Measurements from ENCODE around the gene SH3BP1. TPM values are rescaled to one million over a fixed set of nuclear protein-coding genes. Genes with fewer than 3 reads are reported as not detected.
"Not testable (repeated sequence)": the region's sequence is repeated elsewhere in the genome, so short reads cannot be mapped to it uniquely, and the experiment has no call there.

SH3BP1 gene
- total RNA-seq, result 0.82 TPM

DNA sequence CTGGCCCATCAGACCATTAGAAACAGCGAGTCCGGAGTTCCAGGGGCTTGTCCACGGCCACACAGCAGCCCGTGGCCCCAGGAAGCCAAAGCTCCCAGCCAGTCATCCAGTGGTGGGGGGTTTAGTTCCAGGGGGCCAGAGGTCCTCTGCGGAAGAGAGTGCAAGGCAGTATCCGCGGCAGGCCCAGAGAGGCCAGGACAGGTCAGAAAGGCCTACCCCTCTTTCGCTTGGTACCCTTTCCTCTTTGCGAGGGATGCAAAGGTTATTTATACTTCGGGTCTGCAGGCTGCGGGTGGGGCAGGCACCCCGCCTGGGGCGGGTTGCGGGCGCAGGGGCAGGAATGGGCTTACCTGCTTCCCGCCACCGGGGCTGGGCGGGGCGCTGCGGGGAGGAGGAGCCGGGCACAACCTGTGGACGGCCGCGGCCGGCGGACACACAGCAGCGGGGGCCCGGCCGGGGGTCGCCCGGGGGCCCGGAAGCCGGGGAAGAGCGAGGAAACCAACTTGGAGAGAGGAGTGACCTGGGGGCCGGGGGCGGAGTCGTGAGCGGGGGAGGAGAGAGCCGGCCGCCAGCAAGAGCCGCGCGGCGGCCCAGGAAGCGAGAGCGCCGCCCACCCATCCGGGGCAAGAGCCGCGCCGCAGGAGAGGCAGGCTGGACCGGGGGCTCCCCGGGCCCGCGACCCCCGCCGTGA, at the start of gene SH3BP1:
TSS of gene SH3BP1 (plus strand) at position 600 of the 691 bp plus-strand sequence. CDS start 119 bp downstream, outside the sequence.
- no peak for FAIRE-seq
- peak; percentile 59 to 75 for DNase-seq (ENCODE audit: low spot score in 2 of 2)

DNA sequence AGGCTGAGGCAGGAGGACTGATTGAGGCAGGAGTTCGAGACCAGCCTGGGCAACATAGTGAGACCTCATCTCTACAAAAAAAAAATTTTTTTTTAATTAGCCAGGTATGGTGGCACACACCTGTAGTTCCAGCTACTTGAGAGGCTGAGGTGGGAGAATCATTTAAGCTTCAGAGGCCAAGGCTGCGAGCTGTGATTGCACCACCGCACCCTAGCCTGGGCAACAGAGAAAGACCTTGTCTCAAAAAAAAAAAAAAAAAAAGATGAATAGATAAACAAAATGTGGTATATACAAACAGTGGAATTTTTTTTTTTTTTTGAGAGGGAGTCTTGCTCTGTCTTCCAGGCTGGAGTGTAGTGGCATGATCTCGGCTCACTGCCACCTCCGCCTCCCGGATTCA, 48.4 kb upstream of the SH3BP1 start:
- FAIRE-seq, result not testable (repeated sequence)

DNA sequence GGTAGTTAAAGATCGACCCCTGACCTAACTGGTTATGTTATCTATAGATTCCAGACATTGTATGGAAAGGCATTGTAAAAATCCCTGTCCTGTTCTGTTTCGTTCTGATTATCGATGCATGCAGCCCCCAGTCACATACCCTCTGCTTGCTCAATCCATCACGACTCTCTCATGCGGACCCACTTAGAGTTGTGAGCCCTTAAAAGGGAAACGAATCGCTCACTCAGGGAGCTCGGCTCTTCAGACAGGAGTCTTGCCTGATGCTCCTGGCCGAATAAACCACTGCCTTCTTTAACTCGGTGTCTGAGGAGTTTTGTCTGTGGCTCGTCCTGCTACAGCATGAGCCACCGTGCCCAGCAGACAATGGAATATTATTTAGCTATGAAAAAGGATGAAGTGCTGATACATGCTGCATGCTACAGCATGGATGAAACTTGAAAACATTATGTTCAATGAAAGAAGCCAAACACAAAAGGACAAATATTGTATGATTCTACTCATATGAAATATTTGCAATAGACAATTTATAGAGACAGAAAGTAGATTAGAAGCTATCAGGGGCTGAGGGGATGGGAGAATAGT, 47.6 kb upstream of the SH3BP1 start:
- DNase-seq (ENCODE audit: low spot score in 2 of 2) (no peak), FAIRE-seq (no peak)

More for the DNA sequence above, 48.4 kb upstream of the SH3BP1 start:
- DNase-seq (ENCODE audit: low spot score in 2 of 2), result not testable (repeated sequence)

GRCh38 chr22:37594237-37594636, 45.2 kb upstream of the SH3BP1 start:
- FAIRE-seq (no peak), DNase-seq (ENCODE audit: low spot score in 2 of 2) (no peak)

GRCh38 chr22:37599153-37599552, 40.3 kb upstream of the SH3BP1 start:
- FAIRE-seq (no peak), DNase-seq (ENCODE audit: low spot score in 2 of 2) (no peak)

DNA sequence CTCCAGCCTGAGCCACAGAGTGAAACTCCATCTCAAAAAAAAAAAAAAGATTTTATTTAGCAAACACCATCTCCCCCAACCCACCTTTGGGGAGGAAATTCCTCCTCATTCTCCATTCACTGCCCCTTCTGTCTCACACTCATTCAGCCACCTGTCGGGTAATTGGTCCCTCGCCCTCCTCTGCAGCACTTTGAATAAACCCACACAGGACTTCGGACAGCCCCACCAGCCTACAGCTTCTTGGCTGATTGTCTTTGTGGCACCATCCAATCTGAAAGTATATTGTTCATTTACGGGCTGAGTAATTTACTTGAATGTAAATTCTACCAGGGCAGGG, 38.3 kb upstream of the SH3BP1 start:
- FAIRE-seq, result no peak
- no peak for DNase-seq (ENCODE audit: low spot score in 2 of 2)

GRCh38 chr22:37601540-37602442, 37.7 kb upstream of the SH3BP1 start:
- FAIRE-seq, result no peak
- no peak for DNase-seq (ENCODE audit: low spot score in 2 of 2)

- not testable (repeated sequence) for DNase-seq (ENCODE audit: low spot score in 2 of 2); FAIRE-seq
Measured at GRCh38 chr22:37602546-37603277, 36.8 kb upstream of the SH3BP1 start.

DNA sequence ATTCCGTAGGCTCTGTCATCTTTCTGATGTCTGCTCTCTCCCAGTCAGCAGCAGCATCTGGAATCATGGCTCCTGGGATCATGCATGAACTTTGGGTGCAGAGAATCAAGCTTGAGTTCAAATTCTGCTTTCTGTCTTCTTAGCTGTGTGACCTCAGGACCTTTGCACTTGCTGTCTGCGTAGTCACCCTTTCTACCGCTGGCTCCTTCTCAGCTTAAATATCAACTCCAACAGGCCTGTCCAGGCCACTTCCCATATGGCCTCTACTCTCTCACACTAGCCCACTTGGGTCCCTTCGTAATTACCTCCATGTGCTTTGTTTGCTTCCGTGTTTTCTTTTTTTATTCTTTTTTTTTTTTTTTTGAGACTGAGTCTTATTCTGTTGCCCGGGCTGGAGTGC, 35.4 kb upstream of the SH3BP1 start:
- FAIRE-seq, result no peak

DNA sequence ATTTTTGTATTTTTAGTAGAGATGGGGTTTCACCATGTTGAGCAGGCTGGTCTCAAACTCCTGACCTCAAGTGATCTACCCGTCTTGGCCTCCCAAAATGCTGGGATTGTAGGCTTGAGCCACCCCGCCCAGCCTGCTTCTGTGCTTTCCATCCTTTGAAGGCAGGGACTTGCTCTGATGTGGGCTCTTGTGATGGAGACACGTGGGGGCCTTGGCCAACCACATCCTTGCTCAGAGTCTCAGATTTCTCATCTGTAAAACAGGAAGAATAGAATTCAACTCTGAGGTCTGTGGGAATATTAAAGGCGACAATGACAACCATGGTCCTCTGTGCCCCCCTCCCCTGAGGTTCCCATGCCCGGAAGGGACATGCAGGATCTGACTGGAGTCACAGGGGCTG, 34.6 kb upstream of the SH3BP1 start:
- DNase-seq (ENCODE audit: low spot score in 2 of 2), result no peak
- no peak for FAIRE-seq

More for the DNA sequence above, 35.4 kb upstream of the SH3BP1 start:
- no peak for DNase-seq (ENCODE audit: low spot score in 2 of 2)

GRCh38 chr22:37607010-37607934, 32.2 kb upstream of the SH3BP1 start:
- FAIRE-seq (no peak), DNase-seq (ENCODE audit: low spot score in 2 of 2) (peak; percentile 66 to 79)

GRCh38 chr22:37607935-37608476, 31.5 kb upstream of the SH3BP1 start:
- no peak for DNase-seq (ENCODE audit: low spot score in 2 of 2)
- no peak for FAIRE-seq

GRCh38 chr22:37608477-37609239, 30.8 kb upstream of the SH3BP1 start, which contains the start of gene GGA1:
TSS of gene GGA1 (plus strand) at chr22:37608834. CDS start at chr22:37608861, 27 bp downstream.
- DNase-seq (ENCODE audit: low spot score in 2 of 2) (peak; percentile 94 to 96), FAIRE-seq (no peak)

DNA sequence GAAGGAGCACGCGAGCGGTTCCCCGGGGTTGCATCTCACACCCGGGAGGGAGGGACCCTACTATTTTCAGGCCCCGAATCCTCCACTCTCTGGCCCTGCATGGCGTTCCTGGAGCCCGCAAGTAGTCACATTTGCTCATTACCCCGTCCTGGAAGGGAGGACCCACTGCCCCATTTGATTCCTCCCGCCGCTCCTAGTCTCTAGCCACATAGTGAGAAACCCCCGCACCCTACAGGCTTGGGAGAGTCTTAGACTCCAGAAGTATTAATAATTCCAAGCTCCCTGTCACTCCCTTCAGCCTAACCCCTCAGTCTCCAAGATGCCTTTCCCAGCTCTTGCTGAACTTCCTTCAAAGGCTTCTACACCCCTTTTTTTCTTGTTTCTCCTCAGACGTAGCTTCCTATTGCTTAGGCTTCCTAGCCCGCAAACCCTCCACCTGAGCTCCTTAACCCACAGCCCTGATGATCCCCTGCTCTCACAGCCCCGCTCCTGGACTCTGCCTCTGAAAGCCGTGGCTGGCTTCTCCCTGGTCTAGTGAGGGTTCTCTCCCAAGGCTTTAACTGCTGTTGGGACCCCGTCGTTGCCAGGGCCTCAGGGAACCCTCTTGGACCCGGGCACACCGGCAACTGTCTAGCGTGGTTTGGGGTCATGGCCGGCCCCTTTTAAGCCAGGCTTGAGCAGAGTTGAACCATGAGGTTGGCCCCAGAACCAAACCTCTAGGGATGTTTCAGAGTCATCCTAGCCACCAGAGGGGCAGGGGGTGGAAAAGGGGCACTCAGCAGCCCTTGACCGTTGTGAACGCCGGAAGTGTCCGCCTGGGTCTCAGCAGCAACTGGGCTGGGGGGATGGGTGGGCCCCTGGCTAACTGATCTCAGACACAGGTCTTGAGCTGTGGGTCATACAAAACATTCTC, 30.0 kb upstream of the SH3BP1 start:
- FAIRE-seq (no peak), DNase-seq (ENCODE audit: low spot score in 2 of 2) (peak; percentile 16 to 38)

- peak in 1 of 2 donors; percentile 19 for DNase-seq (ENCODE audit: low spot score in 2 of 2)
- FAIRE-seq, result not testable (repeated sequence)
Measured at GRCh38 chr22:37610153-37610475, 29.4 kb upstream of the SH3BP1 start.

GRCh38 chr22:37610480-37611129, 28.9 kb upstream of the SH3BP1 start:
- FAIRE-seq (no peak), DNase-seq (ENCODE audit: low spot score in 2 of 2) (peak; percentile 12 to 29)

- FAIRE-seq (no peak), DNase-seq (ENCODE audit: low spot score in 2 of 2) (no peak)
Measured at GRCh38 chr22:37611207-37611606, 28.3 kb upstream of the SH3BP1 start.
